Posterior vena cava (tissue), 2 donors: Measurements from ENCODE around the gene SLC15A3. TPM values are rescaled to one million over a fixed set of nuclear protein-coding genes. Genes with fewer than 3 reads are reported as not detected.

Experiments
- DNase-seq: peaks from one replicate; pipeline ENCODE4 v3.0.0-alpha.2; 2020; ENCODE audit warnings: low spot score
- intact Hi-C, 2 donors: fragments of 100-400 bp; cut with DNase I; formaldehyde crosslinking; loops; one replicate each; pipeline versions ENCODE4 v1.14.1 to v1.14.2; 2022 to 2023
- total RNA-seq, 2 donors: library from RNA; stranded (reverse); fragmentation: NEBNext Ultra II Directional; extraction: Animal tissue kit (Norgen Biotek cat#: 25700); gene quantifications; one replicate each; pipeline ENCODE4 v1.2.1, GENCODE V29; 2021
- donor health status: DM: yes; HTN: yes; CAD: no.
- donor health status: DM: yes; HTN: yes; CAD: no.

The SLC15A3 gene
- total RNA-seq, 2 donors from 2014 or later: 27.4 to 29.3 TPM

DNA sequence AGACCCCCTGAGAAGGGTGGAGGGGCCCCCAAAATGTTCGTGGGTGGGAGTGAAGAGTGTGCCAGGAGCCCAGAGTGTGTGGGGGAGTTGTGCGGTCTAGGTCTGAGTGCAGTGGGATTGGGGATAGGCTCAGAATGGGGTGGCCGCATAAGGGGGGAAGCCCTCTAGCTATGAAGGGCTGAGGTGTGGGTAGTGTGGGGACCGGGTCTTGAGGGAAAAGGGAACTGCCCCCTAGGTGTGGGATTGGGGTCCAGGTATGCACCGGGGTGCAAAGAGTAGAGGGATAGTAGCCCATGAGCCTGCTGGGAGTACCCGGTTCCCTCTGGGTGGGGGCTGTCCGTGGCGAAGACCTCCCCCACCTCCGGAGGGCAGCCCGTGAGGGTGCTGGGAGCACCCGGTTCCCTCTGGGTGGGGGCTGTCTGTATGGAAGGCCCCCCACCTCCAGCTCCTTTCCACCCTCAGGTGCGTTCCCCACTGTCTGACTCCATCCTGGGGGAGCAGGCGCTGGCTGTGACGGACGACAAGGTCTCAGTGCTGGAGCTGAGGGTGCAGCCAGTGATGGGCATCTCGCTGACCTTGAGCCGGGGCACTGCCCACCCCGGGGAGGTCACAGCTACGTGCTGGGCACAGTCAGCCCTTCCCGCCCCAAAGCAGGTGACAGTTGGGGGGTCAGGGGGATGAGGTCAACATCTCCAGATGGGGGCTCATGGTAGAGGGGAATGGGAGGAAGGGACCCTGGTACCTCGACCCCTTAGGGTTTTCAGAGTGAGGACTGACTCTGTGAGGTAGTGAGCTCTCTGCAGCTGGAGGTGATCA is 17.0 kb downstream of the SLC15A3 start:
- intact Hi-C loops: no loop called here
- DNase-seq: no peak

DNA sequence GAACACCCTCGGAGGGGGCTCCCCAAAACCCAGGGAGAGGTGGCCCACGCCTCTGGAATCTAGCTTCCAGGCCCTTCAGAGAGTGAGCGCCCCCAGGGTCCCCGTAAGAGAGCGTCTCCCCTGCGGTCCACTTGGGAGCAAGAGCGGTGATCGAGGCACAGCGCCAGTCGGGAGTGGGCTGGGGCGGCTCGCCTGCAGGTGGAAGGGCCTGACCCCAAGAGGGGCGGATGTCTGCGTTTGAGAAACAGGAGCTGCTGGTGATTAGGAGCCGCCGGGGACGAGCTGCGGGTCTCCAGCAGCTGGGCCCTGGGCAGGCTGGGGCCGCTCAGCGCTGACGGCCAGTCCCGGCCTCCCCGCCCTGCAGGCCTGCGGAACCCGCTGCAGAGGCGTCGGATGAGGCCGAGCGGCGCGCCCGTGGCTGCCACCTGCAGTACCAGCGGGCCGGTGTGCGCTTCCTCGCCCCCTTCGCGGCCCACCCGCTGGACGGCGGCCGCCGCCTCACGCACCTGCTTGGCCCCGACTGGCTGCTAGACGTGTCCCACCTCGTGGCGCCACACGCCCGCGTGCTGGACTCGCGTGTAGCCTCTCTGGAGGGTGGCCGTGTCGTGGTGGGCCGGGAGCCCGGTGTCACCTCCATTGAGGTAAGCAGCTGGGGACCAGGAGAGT is 17.7 kb downstream of the SLC15A3 start:
- DNase-seq: no peak
- intact Hi-C loops: no loop called here

DNA sequence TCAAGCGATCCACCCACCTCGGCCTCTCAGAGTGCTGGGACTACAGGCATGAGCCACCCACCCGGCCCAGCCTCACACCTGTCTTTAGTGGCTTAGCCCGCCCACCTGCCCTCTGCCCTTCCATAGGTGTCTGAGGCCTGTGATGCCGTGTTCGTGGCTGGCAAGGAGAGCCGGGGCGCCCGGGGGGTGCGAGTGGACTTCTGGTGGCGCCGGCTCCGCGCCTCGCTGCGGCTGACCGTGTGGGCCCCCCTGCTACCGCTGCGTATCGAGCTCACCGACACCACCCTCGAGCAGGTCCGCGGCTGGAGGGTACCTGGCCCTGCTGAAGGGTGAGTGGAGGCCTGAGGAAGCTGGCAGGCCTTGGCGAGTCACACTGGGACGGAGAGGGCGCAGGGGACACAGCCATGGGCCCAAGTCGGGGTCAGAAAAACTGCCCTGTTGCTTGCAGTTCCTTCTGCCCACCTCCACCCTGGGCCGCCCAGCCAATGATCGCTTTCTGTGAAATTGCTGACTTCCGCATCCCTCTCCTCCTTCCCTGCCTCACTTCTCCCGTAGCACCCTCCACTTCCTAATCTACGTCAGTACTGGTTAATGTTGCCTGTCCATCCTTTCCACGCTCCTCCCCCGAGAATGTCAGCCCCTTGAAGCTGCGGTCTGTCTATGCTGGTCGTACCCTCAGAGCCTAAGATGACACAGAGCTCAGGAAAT is 18.4 kb downstream of the SLC15A3 start:
- intact Hi-C loops: no loop called here
- peak; percentile 77 for DNase-seq

DNA sequence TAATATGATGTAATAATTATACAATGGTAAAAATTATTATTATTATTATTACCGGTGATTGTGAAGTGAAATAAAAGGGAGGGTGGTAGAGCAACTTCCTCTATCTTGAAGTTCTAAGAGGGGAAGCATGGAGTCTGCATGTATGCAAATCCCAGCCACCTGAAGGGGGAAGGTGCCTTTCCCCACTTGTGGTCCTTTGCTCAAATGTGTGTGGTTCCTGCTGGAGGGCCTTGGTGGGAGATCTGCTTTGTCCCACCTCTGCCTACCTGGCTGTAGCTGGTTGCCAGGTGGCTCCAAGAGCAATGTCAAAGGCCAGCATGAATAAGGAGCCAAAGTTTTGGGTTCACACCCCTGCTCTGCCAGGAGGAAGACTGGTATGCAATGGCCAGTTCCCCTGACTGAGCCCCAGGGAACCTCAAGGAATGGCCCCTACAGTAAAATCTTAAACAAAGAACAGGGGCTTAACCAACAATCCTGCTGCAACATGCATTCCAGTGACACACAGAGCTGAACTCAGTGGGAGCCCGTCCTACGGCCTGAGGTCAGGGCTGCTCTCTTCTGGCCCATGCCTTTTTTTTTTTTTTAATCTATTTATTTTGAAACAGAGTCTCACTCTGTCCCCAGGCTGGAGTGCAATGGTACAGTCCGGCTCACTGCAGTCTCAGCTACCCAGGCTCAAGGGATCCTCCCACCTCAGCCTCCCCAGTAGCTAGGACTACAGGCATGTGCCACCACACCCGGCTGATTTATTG is 19.2 kb downstream of the SLC15A3 start:
- intact Hi-C loops: no loop called here
- DNase-seq: no peak

DNA sequence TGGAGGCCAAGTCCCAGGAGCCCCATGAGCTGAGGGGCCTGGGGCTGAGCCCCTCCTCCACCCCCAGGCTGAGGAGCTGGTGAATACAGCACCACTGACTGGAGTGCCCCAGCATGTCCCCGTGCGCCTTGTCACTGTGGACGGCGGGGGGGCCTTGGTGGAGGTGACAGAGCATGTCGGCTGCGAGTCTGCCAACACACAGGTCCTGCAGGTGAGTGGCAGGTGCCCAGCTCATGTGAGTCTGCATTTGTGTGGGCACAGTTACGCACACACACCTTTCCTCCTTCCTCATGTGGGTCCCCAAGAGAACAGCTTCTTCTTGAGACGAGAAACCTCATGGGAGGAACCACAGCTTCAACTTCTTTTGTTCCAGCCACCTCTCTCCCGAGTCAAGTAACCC is 20.1 kb downstream of the SLC15A3 start:
- no peak for DNase-seq
- intact Hi-C loops: no loop called here

DNA sequence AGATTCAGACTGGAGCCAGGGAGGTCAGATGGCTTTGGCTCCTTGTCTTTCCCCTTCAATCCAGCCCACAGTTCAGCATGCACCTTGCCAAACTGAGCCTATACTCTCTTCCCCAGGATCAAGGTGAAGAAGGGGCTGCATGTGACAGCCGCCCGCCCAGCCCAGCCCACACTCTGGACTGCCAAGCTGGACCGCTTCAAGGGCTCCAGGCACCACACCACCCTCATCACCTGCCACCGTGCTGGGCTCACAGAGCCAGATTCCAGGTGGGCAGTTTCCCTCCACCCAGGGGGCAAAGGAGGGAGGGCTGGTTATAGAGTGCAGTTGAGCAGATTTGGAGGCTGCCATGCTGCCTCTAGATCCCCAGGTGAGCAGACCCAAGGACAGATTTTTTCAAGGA is 21.6 kb downstream of the SLC15A3 start:
- intact Hi-C loops: no loop called here
- DNase-seq: peak; percentile 66

DNA sequence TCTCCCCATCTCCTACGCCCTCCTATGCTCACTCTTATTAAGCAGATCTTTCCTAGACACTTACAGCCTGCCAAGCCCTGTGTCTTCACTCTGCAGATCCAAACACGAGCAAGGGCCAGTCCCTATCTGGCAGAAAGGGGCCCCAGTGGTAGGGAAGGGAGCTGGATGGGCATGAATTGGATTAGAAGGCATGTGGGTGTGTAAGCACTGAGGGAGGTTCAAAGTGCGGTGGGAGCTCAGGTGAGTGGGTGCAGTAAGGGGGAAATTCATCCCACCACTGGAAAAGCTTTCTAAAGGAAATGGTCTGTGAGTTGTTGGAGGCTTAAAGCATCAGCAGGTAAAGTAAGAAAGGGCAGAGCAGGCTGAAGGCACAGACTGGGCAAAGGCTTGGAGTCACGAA is 22.2 kb downstream of the SLC15A3 start:
- DNase-seq: peak; percentile 24
- intact Hi-C loops: loop anchor here in 1 of 2 donors (10.0 kb wide), 1 partner anchor 195 kb away; no protein-coding TSS in a partner anchor

DNA sequence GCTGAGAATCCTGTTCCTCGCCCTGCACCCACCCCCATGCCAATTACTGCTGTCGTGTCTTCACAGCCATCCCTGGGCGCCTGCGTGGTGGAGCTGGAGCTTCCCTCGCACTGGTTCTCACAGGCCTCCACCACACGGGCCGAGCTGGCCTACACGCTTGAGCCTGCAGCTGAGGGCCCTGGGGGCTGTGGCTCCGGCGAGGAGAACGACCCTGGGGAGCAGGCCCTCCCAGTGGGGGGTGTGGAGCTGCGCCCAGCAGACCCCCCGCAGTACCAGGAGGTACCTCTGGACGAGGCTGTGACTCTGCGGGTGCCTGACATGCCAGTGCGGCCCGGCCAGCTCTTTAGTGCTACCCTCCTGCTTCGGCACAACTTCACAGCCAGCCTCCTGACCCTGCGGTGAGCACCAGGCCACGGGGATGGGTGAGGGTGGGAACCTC is 23.4 kb downstream of the SLC15A3 start:
- intact Hi-C loops: loop anchor here in 1 of 2 donors (10.0 kb wide), 1 partner anchor 196 kb away; no protein-coding TSS in a partner anchor
- peak; percentile 75 for DNase-seq

DNA sequence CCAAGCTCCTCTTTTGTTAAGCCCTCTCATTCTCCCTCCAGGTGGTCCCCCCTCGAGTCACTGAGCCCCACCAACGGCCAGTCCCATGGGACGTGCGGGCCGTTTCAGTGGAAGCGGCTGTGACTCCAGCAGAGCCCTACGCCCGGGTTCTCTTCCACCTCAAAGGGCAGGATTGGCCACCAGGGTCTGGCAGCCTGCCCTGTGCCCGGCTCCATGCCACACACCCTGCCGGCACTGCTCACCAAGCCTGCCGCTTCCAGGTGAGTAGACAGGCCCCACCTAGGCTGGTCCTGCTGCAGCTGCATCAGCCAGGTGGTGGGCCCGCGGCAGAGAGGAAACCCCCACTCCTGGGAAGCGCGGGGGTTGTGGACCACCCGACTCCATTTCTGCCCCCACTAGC is 24.4 kb downstream of the SLC15A3 start:
- peak; percentile 68 for DNase-seq
- intact Hi-C loops: loop anchor here in 1 of 2 donors (10.0 kb wide), 1 partner anchor 197 kb away; no protein-coding TSS in a partner anchor

DNA sequence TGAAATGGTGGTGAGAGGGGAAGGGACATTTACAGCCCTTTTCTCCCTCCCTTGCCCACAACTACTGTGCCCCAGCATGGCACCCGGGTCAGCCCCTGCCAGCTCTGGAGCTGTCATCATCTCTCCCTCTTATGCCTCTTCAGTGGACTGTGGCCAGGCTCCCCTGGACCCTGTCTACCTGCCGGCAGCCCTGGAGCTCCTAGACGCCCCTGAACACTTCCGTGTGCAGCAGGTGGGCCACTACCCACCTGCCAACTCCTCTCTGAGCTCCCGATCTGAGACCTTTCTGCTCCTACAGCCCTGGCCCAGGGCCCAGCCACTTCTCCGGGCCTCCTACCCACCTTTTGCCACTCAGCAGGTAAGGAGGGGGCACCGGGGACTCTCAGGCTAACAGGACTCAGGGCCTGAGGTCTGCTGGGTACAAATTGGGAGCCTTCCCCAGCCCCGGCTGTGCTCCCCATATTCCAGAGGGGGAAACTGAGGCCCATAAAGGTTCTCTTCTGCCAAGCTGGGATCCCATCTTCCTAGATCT is 24.8 kb downstream of the SLC15A3 start:
- intact Hi-C loops: loop anchor here in 1 of 2 donors (10.0 kb wide), 1 partner anchor 198 kb away; no protein-coding TSS in a partner anchor
- DNase-seq: peak; percentile 78

DNA sequence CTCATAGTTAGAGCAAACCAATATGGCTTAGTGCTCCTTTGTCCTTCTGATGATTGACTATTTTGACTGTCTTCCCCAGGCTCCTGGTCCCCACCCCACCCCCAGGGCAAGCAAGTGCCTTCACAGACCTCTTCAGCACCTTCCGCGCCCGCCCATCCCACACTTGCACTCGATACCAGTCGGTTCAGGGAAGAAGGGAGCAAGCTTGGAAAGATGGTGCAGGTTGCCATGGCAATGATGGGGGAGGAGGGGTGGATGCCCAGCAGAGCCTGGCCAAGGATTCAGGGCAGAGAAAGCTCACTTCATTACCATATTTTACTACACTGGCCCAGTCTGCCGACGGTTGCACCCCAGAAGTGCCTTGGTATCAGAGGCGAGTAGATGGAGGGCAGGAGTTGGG is 25.5 kb downstream of the SLC15A3 start:
- intact Hi-C loops: loop anchor here in 1 of 2 donors (10.0 kb wide), 1 partner anchor 198 kb away; no protein-coding TSS in a partner anchor

DNA sequence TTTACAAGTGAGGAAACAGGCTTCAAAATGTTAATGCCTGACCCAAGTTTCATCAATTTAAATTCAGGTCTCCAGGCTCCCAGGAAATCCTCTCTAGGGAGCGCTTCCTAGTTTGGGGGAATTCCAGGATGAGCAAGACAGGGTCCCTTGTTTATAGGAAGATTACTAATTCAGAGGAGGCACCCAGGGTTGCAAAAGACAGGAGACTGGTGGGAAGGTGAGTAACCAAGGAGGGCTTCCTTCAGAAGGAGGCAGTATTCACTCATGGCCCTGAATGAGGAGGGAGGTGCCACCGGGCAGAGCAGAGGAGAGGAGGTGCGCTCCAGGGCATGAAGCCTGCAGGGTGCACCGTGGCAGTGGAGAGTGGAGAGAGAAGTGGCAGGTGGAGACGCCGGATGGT is 26.1 kb downstream of the SLC15A3 start:
- intact Hi-C loops: loop anchor here in 1 of 2 donors (10.0 kb wide), 1 partner anchor 199 kb away; no protein-coding TSS in a partner anchor
- no peak for DNase-seq

More for the DNA sequence above, 25.5 kb downstream of the SLC15A3 start:
- no peak for DNase-seq

DNA sequence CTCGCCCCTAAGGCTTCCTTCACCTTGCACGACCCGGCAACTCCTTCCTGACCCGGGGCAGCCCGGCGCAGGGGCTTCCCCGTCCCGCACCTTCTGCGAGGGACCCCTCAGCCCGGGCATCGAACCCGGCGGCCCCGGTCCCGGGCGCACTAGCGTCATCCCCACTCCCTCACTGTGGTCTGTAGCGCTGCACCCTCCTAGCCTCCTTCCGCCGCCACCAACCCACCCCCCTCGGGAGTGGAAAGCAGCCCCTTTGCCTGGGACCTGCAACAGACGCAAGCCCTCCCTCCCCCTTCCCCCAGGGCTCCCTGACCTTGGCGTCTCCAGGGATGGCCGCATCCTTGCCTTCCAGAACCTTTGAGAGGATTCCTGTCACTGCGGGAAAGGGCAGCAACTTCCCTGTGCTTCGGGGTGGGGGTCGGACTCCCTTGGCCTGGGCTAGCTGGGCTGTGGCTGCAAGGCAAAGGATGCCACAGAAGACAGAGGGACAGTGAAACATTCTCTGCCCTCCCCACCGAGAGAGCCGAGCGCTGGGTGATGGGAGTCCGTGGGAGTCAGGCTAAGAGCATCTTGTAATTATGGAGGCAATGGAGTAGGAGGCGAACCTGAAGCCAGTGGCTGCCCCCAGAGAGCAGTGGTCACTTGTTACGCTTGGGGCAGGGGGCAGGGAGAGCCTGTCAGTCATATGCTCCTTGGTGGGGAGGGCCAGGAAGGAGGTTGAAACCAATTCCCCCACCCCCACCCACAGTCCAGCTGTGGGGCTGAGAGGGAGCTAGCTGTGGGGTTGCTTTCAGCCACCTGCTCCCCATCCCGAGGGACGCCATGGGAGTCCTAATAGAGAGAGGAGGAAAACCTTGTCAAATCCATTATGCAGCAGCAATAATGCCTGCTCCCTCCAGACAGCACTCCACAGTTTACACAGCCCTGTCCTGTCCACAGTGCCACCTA is 26.8 kb downstream of the SLC15A3 start:
- DNase-seq: no peak
- intact Hi-C loops: loop anchor here in 1 of 2 donors (10.0 kb wide), 1 partner anchor 200 kb away; no protein-coding TSS in a partner anchor

DNA sequence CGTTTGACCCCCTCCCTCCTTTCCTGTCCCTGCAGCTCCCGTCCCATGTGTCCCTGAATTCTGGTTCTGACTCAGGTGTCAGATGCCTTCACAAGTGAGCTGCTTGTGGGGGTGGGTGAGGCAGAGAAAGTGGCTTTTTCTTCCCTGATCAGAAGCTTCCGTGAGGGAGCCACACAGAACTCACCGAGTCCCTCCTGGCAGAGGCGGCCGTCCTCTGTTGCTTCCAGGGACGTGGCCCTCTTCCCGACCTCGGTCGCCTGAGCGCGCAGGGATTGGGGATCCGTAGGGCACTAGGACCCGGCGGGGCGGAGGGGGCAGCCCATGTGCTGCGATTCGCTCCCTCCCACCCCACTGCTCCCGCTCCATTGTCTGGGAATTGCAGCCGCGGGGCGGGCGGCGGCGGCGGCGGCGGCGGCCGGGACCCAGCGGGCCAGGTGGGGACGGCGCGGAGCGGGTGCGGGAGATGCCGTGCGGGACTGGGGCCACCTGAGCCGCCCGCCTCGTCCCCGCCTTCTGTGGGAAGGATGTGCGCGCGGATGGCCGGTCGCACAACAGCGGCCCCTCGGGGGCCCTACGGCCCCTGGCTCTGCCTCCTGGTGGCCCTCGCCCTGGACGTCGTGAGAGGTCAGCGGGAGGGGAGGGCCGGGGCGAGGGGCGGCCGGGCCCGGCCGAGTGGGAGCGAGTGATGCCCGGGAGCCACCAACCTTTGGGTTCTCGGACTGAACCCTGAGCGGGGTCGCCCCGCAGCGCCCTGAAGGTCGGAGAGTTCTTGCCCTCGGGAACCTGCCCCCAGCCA is 27.7 kb downstream of the SLC15A3 start, which contains the start of gene TMEM132A:
TSS of gene TMEM132A (plus strand) at position 351 of the 796 bp plus-strand sequence. CDS start at position 525, 174 bp downstream.
- intact Hi-C loops: loop anchor here in 1 of 2 donors (10.0 kb wide), 1 partner anchor 200 kb away; no protein-coding TSS in a partner anchor
- DNase-seq: peak; percentile 88

DNA sequence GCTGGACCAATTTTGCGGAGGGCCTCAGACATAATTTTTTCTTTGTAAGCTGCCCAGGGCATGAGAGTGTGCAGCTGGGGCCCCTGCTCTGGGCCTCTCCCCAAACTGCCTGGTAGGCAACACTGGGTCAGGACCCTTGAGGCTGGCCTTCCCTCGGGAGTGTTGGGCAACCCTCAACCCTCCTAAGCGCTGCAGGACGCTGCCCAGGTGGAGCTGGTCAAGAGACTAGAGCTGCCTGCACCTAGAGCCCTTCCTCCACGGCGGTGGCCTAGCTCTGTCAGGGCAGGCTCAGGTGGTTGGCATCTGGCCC is 28.2 kb downstream of the SLC15A3 start:
- DNase-seq: no peak
- intact Hi-C loops: loop anchor here in 1 of 2 donors (10.0 kb wide), 1 partner anchor 201 kb away; no protein-coding TSS in a partner anchor

DNA sequence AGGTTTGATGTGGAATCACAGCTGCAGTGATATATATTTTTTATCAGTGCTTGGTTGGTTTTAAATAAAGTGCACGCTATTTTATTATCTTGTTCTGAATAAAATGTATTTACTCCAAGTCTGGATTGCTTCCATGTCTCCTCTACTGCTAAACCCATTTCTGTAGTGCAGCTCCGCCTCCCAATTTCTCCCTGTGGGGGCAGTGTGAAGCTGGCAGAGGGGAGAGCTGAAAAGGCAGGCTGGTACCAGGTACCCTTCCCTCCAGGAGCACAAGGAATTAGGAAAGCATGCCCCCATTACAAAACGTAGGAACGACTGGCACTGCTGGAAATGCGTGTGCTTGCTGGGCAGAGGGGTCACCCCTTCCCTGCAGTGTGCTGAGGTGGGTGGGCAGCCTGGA is 28.6 kb downstream of the SLC15A3 start:
- no peak for DNase-seq
- intact Hi-C loops: loop anchor here in 1 of 2 donors (10.0 kb wide), 1 partner anchor 201 kb away; no protein-coding TSS in a partner anchor
